HL-60 (cell line): ENCODE data around the gene MBTPS1.
A peak's percentile ranks its signal among the peaks of the same experiment; 100 is the strongest.

ENCODE experiments used
- DNase-seq, 2 experiments: peaks; one replicate each; pipeline ENCODE4 v3.0.0-alpha.2; 2010 to 2020; ENCODE audit warnings: low read depth in 1 of 2, low spot score in 1 of 2
- H3K27ac ChIP-seq: fragments of 250-450 bp; sonication (Bioruptor Pico); replicated peaks from 2 replicates; pipeline ENCODE4 v1.5.1; 2020; ENCODE audit warnings: mild to moderate bottlenecking, moderate library complexity
- H3K27me3 ChIP-seq: fragments of 250-450 bp; sonication (Bioruptor Pico); 2 replicates; pipeline ENCODE4 v1.5.1; 2021; ENCODE audit warnings: mild to moderate bottlenecking, moderate library complexity; ENCODE audit not compliant: insufficient read depth, poor library complexity, severe bottlenecking
- H3K4me3 ChIP-seq: replicated peaks from 2 replicates; pipeline ENCODE4 v1.5.1; 2011; ENCODE audit warnings: mild to moderate bottlenecking, control low read depth, low read length; ENCODE audit not compliant: insufficient read depth
- GABPA ChIP-seq: IDR thresholded peaks from 2 replicates; pipeline ENCODE4 v1.6.1; 2012; ENCODE audit warnings: low read depth
- POLR2AphosphoS5 ChIP-seq: IDR thresholded peaks from 2 replicates; pipeline ENCODE4 v1.6.1; 2012; ENCODE audit warnings: low read depth
- SPI1 ChIP-seq: IDR thresholded peaks from 2 replicates; pipeline ENCODE4 v1.6.1; 2012; ENCODE audit warnings: low read depth, mild to moderate bottlenecking, borderline replicate concordance
- TF ChIP-seq, protein P1 (sequence below): IDR thresholded peaks from 2 replicates; pipeline ENCODE4 v1.6.1; 2012; ENCODE audit warnings: low read depth; ENCODE audit not compliant: insufficient replicate concordance
- TF ChIP-seq, protein P2 (sequence below): IDR thresholded peaks from one replicate; pipeline ENCODE4 v1.5.1; 2011; ENCODE audit warnings: low read length, control low read depth, inconsistent platforms; ENCODE audit not compliant: insufficient read depth

Gene MBTPS1

DNA sequence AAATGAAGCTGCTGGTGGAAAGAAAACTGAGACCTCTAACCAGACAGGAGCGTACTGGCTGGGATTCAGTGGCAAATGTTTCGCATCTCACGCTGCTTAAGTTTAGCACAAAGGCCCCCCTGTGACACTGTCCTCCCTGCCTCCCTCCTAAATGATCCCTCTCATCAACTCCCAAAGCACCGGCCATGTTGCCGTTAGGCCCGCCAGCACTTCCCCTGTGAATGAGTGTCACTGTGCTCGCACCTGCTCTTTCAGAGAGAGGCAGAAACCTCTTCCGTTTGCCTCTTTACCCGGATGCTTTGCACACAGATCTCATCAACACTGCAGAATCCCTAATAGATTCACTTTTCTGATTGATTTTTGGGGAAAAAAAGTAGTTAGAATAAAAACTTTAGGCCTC lies 26.5 kb downstream of the MBTPS1 start:
- no peak for DNase-seq
- H3K4me3 ChIP-seq = no peak overlapping the region
- H3K27me3 ChIP-seq = no peaks in the 10 kb centered on the region
- TF ChIP-seq SPI1 (no peak), GABPA (no peak), POLR2AphosphoS5 (no peak)
- TF ChIP-seq, protein P1, sequence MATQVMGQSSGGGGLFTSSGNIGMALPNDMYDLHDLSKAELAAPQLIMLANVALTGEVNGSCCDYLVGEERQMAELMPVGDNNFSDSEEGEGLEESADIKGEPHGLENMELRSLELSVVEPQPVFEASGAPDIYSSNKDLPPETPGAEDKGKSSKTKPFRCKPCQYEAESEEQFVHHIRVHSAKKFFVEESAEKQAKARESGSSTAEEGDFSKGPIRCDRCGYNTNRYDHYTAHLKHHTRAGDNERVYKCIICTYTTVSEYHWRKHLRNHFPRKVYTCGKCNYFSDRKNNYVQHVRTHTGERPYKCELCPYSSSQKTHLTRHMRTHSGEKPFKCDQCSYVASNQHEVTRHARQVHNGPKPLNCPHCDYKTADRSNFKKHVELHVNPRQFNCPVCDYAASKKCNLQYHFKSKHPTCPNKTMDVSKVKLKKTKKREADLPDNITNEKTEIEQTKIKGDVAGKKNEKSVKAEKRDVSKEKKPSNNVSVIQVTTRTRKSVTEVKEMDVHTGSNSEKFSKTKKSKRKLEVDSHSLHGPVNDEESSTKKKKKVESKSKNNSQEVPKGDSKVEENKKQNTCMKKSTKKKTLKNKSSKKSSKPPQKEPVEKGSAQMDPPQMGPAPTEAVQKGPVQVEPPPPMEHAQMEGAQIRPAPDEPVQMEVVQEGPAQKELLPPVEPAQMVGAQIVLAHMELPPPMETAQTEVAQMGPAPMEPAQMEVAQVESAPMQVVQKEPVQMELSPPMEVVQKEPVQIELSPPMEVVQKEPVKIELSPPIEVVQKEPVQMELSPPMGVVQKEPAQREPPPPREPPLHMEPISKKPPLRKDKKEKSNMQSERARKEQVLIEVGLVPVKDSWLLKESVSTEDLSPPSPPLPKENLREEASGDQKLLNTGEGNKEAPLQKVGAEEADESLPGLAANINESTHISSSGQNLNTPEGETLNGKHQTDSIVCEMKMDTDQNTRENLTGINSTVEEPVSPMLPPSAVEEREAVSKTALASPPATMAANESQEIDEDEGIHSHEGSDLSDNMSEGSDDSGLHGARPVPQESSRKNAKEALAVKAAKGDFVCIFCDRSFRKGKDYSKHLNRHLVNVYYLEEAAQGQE = no peak
- TF ChIP-seq, protein P2, sequence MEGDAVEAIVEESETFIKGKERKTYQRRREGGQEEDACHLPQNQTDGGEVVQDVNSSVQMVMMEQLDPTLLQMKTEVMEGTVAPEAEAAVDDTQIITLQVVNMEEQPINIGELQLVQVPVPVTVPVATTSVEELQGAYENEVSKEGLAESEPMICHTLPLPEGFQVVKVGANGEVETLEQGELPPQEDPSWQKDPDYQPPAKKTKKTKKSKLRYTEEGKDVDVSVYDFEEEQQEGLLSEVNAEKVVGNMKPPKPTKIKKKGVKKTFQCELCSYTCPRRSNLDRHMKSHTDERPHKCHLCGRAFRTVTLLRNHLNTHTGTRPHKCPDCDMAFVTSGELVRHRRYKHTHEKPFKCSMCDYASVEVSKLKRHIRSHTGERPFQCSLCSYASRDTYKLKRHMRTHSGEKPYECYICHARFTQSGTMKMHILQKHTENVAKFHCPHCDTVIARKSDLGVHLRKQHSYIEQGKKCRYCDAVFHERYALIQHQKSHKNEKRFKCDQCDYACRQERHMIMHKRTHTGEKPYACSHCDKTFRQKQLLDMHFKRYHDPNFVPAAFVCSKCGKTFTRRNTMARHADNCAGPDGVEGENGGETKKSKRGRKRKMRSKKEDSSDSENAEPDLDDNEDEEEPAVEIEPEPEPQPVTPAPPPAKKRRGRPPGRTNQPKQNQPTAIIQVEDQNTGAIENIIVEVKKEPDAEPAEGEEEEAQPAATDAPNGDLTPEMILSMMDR = no peak
- no peak overlapping the region for H3K27ac ChIP-seq

DNA sequence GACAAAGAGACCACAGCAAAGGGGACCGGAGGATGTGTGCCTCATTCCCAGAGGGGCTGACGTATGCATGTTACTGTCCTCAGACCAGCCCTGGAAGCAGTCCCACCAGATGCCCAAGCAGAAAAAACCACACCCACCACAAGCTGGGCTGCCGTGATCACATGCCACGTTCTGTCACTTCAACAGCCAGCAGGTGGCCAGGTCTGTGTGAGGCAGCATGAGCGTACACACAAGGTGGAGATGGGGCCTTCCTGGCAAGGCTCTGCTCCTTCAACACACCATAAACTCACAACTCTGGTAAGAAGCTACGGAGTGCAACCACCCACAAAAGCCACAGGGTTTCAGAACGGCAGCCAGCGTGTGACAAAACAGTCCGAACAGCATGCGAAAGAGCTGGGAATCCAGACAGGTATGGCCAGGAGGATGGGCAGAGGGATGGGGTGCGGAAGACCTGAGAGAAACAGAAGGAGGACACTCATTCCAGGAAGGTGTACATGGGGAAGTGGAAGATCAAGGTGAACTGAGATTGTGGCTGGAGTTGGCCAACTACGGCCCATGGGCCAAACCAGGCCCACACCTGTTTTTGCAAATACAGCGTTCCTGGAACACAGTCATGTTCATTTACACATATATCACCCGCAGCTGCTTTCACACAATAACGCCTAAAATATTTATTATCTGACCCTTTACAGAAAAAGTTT lies 27.9 kb downstream of the MBTPS1 start:
- no peak for TF ChIP-seq SPI1
- TF ChIP-seq POLR2AphosphoS5 = peak; percentile 41
- Histone ChIP-seq H3K27ac (no peak overlapping the region), H3K27me3 (no peaks in the 10 kb centered on the region), H3K4me3 (no peak overlapping the region)
- DNase-seq = peak in 1 of 2 experiments; percentile 66

DNA sequence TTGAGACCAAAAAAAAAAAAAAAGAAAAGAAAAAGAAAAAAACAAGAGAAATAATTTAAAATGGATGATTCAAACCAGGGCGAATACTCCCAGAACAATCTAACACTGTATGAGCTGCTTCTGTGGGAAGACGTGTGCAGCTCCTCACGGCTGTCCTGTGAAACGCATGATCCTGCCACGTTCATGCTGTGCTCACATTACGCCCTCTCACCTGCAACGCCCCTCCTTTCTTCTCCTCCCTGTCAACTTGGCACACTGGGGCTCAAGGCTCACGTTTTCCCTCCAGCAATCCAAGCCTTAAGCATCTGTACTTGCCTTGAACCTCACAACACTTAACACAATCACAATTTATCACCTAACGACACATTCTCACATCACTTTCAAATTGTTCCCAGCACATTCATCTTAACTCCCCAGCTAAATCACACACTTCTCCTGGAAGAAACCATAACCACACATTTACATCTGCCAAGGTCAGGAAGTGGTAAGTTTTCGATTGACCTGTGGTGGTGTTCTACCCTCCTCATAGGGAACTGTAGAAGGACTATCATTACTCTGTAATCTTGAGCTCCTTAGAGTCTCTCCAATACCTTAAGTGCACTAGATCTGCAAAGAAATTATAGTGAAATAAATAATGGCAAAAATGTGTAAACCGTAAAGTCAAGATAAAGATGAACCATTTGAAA lies 29.1 kb downstream of the MBTPS1 start:
- peak in 1 of 2 experiments; percentile 42 for DNase-seq
- no peak overlapping the region for H3K4me3 ChIP-seq
- no peak overlapping the region for H3K27ac ChIP-seq
- TF ChIP-seq, protein P2 = no peak
- TF ChIP-seq SPI1 (peak; percentile 47; the same call in 1 of the 2 replicates), GABPA (no peak), POLR2AphosphoS5 (peak; percentile 77)
- TF ChIP-seq, protein P1 = no peak
- no peaks in the 10 kb centered on the region for H3K27me3 ChIP-seq

DNA sequence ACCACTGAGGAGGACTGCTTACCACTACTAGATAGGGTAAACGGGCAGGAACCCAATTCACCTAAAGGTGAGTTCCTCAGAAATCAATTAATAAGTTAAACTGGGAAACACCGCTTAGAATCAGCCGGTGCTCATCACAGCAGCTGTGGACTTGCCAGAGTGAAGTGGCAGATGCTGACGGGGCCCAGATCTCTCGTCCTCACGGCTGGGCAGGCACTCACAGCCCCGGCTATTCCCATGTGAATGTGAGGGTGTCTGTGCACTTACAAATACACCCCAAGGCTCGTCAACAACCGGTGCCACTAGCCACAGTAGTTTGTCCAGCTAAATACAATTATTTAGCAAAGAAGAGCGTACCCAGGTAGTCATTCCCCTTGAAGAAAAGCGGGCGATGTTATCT lies 29.7 kb downstream of the MBTPS1 start:
- H3K27me3 ChIP-seq = no peaks in the 10 kb centered on the region
- DNase-seq = no peak
- no peak overlapping the region; the same call in 1 of the 2 replicates for H3K27ac ChIP-seq
- no peak overlapping the region for H3K4me3 ChIP-seq
- TF ChIP-seq SPI1 (no peak), GABPA (no peak), POLR2AphosphoS5 (no peak)
- TF ChIP-seq, protein P1 = no peak
- TF ChIP-seq, protein P2 = no peak
